Body of pancreas (tissue), 4 donors: ENCODE data around the gene SCO2. TPM values are rescaled to one million over a fixed set of nuclear protein-coding genes. Genes with fewer than 3 reads are reported as not detected.

Experiments used
- ATAC-seq: fragments of 150-250 bp; one replicate; pipeline ENCODE4 v1.9.1; 2016
- DNase-seq, 4 donors: peaks; one replicate each; pipeline ENCODE4 v3.0.0-alpha.2; 2019
- H3K27ac ChIP-seq, 4 donors: fragments of 200-600 bp; sonication (generic); 1 replicate in 3 of 4; 2 replicates in 1 of 4; pipeline versions ENCODE4 v1.5.1 to v1.6.1; 2016 to 2019; ENCODE audit warnings: mild to moderate bottlenecking in 1 of 4, mixed read lengths in 1 of 4, moderate library complexity in 1 of 4
- H3K27me3 ChIP-seq, 2 donors: fragments of 200-600 bp; sonication (generic); one replicate each; pipeline ENCODE4 v1.6.0; 2016; ENCODE audit warnings: mild to moderate bottlenecking in 1 of 2
- H3K36me3 ChIP-seq, 2 donors: fragments of 200-600 bp; sonication (generic); replicated peaks in 1 of 2; 2 replicates each; pipeline ENCODE4 v1.5.1; 2016; ENCODE audit warnings: low read depth in 2 of 2; ENCODE audit not compliant: insufficient read depth in 1 of 2
- H3K4me1 ChIP-seq: fragments of 200-600 bp; sonication (generic); one replicate; pipeline ENCODE4 v1.6.0; 2016
- H3K4me3 ChIP-seq, 2 donors: fragments of 200-600 bp; sonication (generic); 1 replicate in 1 of 2; 2 replicates in 1 of 2; pipeline ENCODE4 v1.5.1; 2016 to 2019
- H3K9me3 ChIP-seq, 3 donors: fragments of 200-600 bp; sonication (generic); 1 replicate in 2 of 3; 2 replicates in 1 of 3; pipeline ENCODE4 v1.5.1; 2016
- CTCF ChIP-seq, 7 experiments: fragments of 450-650 bp in 4 of 7; fragments of 200-600 bp in 3 of 7; sonication (generic) in 3 of 7; IDR thresholded peaks; one replicate each; pipeline ENCODE4 v1.5.1; 2016 to 2019; ENCODE audit warnings: antibody characterized with exemption in 7 of 7
- POLR2A ChIP-seq, 3 donors: fragments of 450-650 bp; IDR thresholded peaks; one replicate each; pipeline ENCODE4 v1.6.1; 2016; ENCODE audit warnings: antibody characterized with exemption in 3 of 3, mild to moderate bottlenecking in 2 of 3
- WGBS, 2 donors: methylation state at CpG; one replicate each; pipeline ENCODE4 v1.1.5; 2017; 5-methylcytosine and 5-hydroxymethylcytosine counted together
- intact Hi-C: fragments of 100-400 bp; cut with DNase I; formaldehyde crosslinking; loops from one replicate; pipeline ENCODE4 v1.15.1; 2023
- total RNA-seq, 2 donors: library from RNA; depleted of rRNA; stranded (reverse); fragments of >200 nt; gene quantifications; one replicate each; pipeline ENCODE4 v1.1.0, GENCODE V29; 2016

The SCO2 gene
- 1 to 10 TPM in 1 of 2 donors, not detected in 1; 1.6 TPM for total RNA-seq

- intact Hi-C loops, result no loop called here
- TF ChIP-seq CTCF (IDR thresholded peaks at IDR 0.05), result peak in 6 of 7 experiments; percentile 21 to 69 (median 48)
- peak; percentile 66 to 78 (median 70) for TF ChIP-seq POLR2A (IDR thresholded peaks at IDR 0.05)
- peaks cover 42% of the 10 kb centered on the region for H3K4me1 ChIP-seq
- peaks cover 0 to 7% of the 10 kb centered on the region in 2 donors for H3K36me3 ChIP-seq
- H3K9me3 ChIP-seq, result no peaks in the 10 kb centered on the region
- WGBS, 2 donors, result 0% methylated on average over 67 of the region's 84 CpGs; no CpG with 5 or more reads in 1 of the 2 donors
- peaks cover 0 to 6% of the 10 kb centered on the region in 2 donors for H3K27me3 ChIP-seq
- DNase-seq (peak; percentile 97 to 98 (median 98)), ATAC-seq (peak; percentile 83)
- peak within 1 kb of the TSS; percentile 89 to 97 (median 92) for H3K27ac ChIP-seq
- H3K4me3 ChIP-seq, result peak within 1 kb of the TSS; percentile 38 to 59
Measured at GRCh38 chr22:50525104-50525857, at the start of gene SCO2. TSS of gene SCO2 (minus strand) at chr22:50525598. CDS start at chr22:50524411, 1,187 bp downstream.

GRCh38 chr22:50574383-50574755 lies 49.0 kb upstream of the SCO2 start:
- TF ChIP-seq POLR2A (IDR thresholded peaks at IDR 0.05) (no peak), CTCF (IDR thresholded peaks at IDR 0.05) (no peak)
- ATAC-seq, result no peak
- intact Hi-C loops, result no loop called here
- no peak overlapping the region for H3K27ac ChIP-seq
- no peaks in the 10 kb centered on the region for H3K9me3 ChIP-seq
- H3K4me1 ChIP-seq, result peaks cover 21% of the 10 kb centered on the region
- H3K4me3 ChIP-seq, result no peak overlapping the region
- no peak for DNase-seq
- 86 to 87% methylated on average over 9 to 11 of the region's 11 CpGs for WGBS, 2 donors
- no peaks in the 10 kb centered on the region for H3K27me3 ChIP-seq
- H3K36me3 ChIP-seq, result no peaks in the 10 kb centered on the region

- Histone ChIP-seq H3K36me3 (no peaks in the 10 kb centered on the region), H3K27ac (no peak overlapping the region), H3K27me3 (no peaks in the 10 kb centered on the region), H3K4me3 (no peak overlapping the region), H3K4me1 (peaks cover 21% of the 10 kb centered on the region), H3K9me3 (no peaks in the 10 kb centered on the region)
- TF ChIP-seq CTCF (IDR thresholded peaks at IDR 0.05) (no peak), POLR2A (IDR thresholded peaks at IDR 0.05) (no peak)
- intact Hi-C loops, result no loop called here
- DNase-seq (no peak), ATAC-seq (no peak)
- 83 to 93% methylated on average over 12 to 25 of the region's 26 CpGs for WGBS, 2 donors
Measured at GRCh38 chr22:50573491-50574382, 48.3 kb upstream of the SCO2 start.

GRCh38 chr22:50572965-50573364 lies 47.6 kb upstream of the SCO2 start:
- TF ChIP-seq POLR2A (IDR thresholded peaks at IDR 0.05) (no peak), CTCF (IDR thresholded peaks at IDR 0.05) (no peak)
- H3K27ac ChIP-seq, result no peak overlapping the region
- no peaks in the 10 kb centered on the region for H3K27me3 ChIP-seq
- intact Hi-C loops, result no loop called here
- no peaks in the 10 kb centered on the region for H3K36me3 ChIP-seq
- 98 to 100% methylated on average over 5 to 8 of the region's 11 CpGs for WGBS, 2 donors
- no peaks in the 10 kb centered on the region for H3K9me3 ChIP-seq
- DNase-seq (no peak), ATAC-seq (no peak)
- H3K4me3 ChIP-seq, result no peak overlapping the region
- peaks cover 18% of the 10 kb centered on the region for H3K4me1 ChIP-seq
